ENCODE data around the gene MCEMP1. TPM values are rescaled to one million over a fixed set of nuclear protein-coding genes. Genes with fewer than 3 reads are reported as not detected.

MCEMP1 gene
- total and polyA plus RNA-seq, 2 donors from 2014 or later: 0.28 to 0.38 TPM

GRCh38 chr19:7629347-7630054, 47.4 kb upstream of the MCEMP1 start, which contains the start of the genes PET100 and XAB2:
Gene PET100 (plus strand): TSS chr19:7629793. CDS start chr19:7629834, 41 bp downstream.
Gene XAB2 (minus strand): TSS chr19:7629545. CDS start chr19:7629527, 18 bp downstream.
- DNase-seq: peak; percentile 98 to 99 (median 99)
- H3K4me3 ChIP-seq (ENCODE audit: low read length in 3 of 3): peak within 1 kb of the TSS; percentile 91 to 99 (median 99)
- H3K9me3 ChIP-seq (ENCODE audit: control insufficient read depth in 2 of 3, insufficient read depth in 1 of 3, low read length in 3 of 3): no peaks in the 10 kb centered on the region
- H3K27ac ChIP-seq (ENCODE audit: low read depth in 2 of 2, low read length in 2 of 2): peak within 1 kb of the TSS; percentile 68 to 71
- H3K36me3 ChIP-seq (ENCODE audit: control insufficient read depth in 2 of 3, insufficient read depth in 3 of 3, low read length in 3 of 3): peaks cover 0 to 17% (median 3%) of the 10 kb centered on the region in 3 donors
- peak within 1 kb of the TSS; percentile 77 to 99 (median 93) for H3K9ac ChIP-seq (ENCODE audit: low read length in 3 of 3)
- no peaks in the 10 kb centered on the region for H3K27me3 ChIP-seq (ENCODE audit: control insufficient read depth, insufficient read depth, low read length)
- intact Hi-C loops (cut with DNase I): no loop called here
- no peak for TF ChIP-seq CTCF (IDR thresholded peaks at IDR 0.05; ENCODE audit: borderline replicate concordance, extremely low read depth, insufficient read depth)
- H3K4me1 ChIP-seq (ENCODE audit: control insufficient read depth in 2 of 3, insufficient read depth in 2 of 3, low read depth in 1 of 3, low read length in 3 of 3): peaks cover 0 to 21% (median 7%) of the 10 kb centered on the region in 3 donors
- peak; percentile 99 for FAIRE-seq

GRCh38 chr19:7631577-7631976, 45.3 kb upstream of the MCEMP1 start:
- intact Hi-C loops (cut with DNase I): no loop called here
- TF ChIP-seq CTCF (IDR thresholded peaks at IDR 0.05; ENCODE audit: borderline replicate concordance, extremely low read depth, insufficient read depth): no peak
- no peak overlapping the region for H3K27ac ChIP-seq (ENCODE audit: low read depth in 2 of 2, low read length in 2 of 2)
- DNase-seq (no peak), FAIRE-seq (no peak)
- no peaks in the 10 kb centered on the region for H3K9me3 ChIP-seq (ENCODE audit: control insufficient read depth in 2 of 3, insufficient read depth in 1 of 3, low read length in 3 of 3)
- peaks cover 0 to 31% (median 7%) of the 10 kb centered on the region in 3 donors for H3K4me1 ChIP-seq (ENCODE audit: control insufficient read depth in 2 of 3, insufficient read depth in 2 of 3, low read depth in 1 of 3, low read length in 3 of 3)
- no peaks in the 10 kb centered on the region for H3K27me3 ChIP-seq (ENCODE audit: control insufficient read depth, insufficient read depth, low read length)
- no peak overlapping the region for H3K4me3 ChIP-seq (ENCODE audit: low read length in 3 of 3)
- H3K9ac ChIP-seq (ENCODE audit: low read length in 3 of 3): no peak overlapping the region
- peaks cover 0 to 6% (median 3%) of the 10 kb centered on the region in 3 donors for H3K36me3 ChIP-seq (ENCODE audit: control insufficient read depth in 2 of 3, insufficient read depth in 3 of 3, low read length in 3 of 3)

- H3K27me3 ChIP-seq (ENCODE audit: control insufficient read depth, insufficient read depth, low read length): no peaks in the 10 kb centered on the region
- no peaks in the 10 kb centered on the region for H3K36me3 ChIP-seq (ENCODE audit: control insufficient read depth in 2 of 3, insufficient read depth in 3 of 3, low read length in 3 of 3)
- no peaks in the 10 kb centered on the region for H3K9me3 ChIP-seq (ENCODE audit: control insufficient read depth in 2 of 3, insufficient read depth in 1 of 3, low read length in 3 of 3)
- FAIRE-seq (no peak), DNase-seq (no peak)
- TF ChIP-seq CTCF (IDR thresholded peaks at IDR 0.05; ENCODE audit: borderline replicate concordance, extremely low read depth, insufficient read depth): no peak
- H3K27ac ChIP-seq (ENCODE audit: low read depth in 2 of 2, low read length in 2 of 2): no peak overlapping the region
- intact Hi-C loops (cut with DNase I): no loop called here
- H3K9ac ChIP-seq (ENCODE audit: low read length in 3 of 3): no peak overlapping the region
- H3K4me3 ChIP-seq (ENCODE audit: low read length in 3 of 3): no peak overlapping the region
- peaks cover 0 to 32% (median 7%) of the 10 kb centered on the region in 3 donors for H3K4me1 ChIP-seq (ENCODE audit: control insufficient read depth in 2 of 3, insufficient read depth in 2 of 3, low read depth in 1 of 3, low read length in 3 of 3)
Observed at GRCh38 chr19:7632340-7633203, 44.3 kb upstream of the MCEMP1 start.
